GM23248 (cell line): ENCODE data around the gene SMYD3.

Source experiments
- EZH2 ChIP-seq: fragments of 200-600 bp; sonication (generic); IDR thresholded peaks from 2 replicates; pipeline ENCODE4 v1.6.1; 2018; ENCODE audit warnings: antibody characterized with exemption, mild to moderate bottlenecking; ENCODE audit not compliant: insufficient read depth, poor library complexity, severe bottlenecking
- EZH2phosphoT487 ChIP-seq: fragments of 200-600 bp; sonication (generic); IDR thresholded peaks from 2 replicates; pipeline ENCODE4 v1.6.1; 2018; ENCODE audit warnings: antibody characterized with exemption, moderate library complexity, mild to moderate bottlenecking, low read depth; ENCODE audit not compliant: insufficient read depth

GRCh38 chr1:246193537-246193936, 313.5 kb downstream of the SMYD3 start:
- TF ChIP-seq EZH2 = no peak
- TF ChIP-seq EZH2phosphoT487 = no peak
